ENCODE measurements around the gene BCOR. TPM values are rescaled to one million over a fixed set of nuclear protein-coding genes. Genes with fewer than 3 reads are reported as not detected.

BCOR gene
- total RNA-seq, 1 experiment from 2014 or later, result 50.6 TPM

- DNase-seq (ENCODE audit: low read depth), result no peak
Measured at GRCh38 chrX:40086569-40087335, 11.0 kb downstream of the BCOR start.

- DNase-seq (ENCODE audit: low read depth), result peak; percentile 55
Measured at GRCh38 chrX:40085714-40086113, 12.0 kb downstream of the BCOR start.

GRCh38 chrX:40085102-40085551 lies 12.6 kb downstream of the BCOR start:
- peak; percentile 77 for DNase-seq (ENCODE audit: low read depth)

- DNase-seq (ENCODE audit: low read depth), result no peak
Measured at GRCh38 chrX:40084471-40085101, 13.2 kb downstream of the BCOR start.

- DNase-seq (ENCODE audit: low read depth), result no peak
Measured at GRCh38 chrX:40083979-40084359, 13.8 kb downstream of the BCOR start.

GRCh38 chrX:40083120-40083978 lies 14.4 kb downstream of the BCOR start:
- DNase-seq (ENCODE audit: low read depth), result no peak

- DNase-seq (ENCODE audit: low read depth), result no peak
Measured at GRCh38 chrX:40082447-40083119, 15.2 kb downstream of the BCOR start.

GRCh38 chrX:40081679-40082068 lies 16.1 kb downstream of the BCOR start:
- DNase-seq (ENCODE audit: low read depth), result no peak

- DNase-seq (ENCODE audit: low read depth), result no peak
Measured at GRCh38 chrX:40080894-40081678, 16.7 kb downstream of the BCOR start.

GRCh38 chrX:40079572-40079971 lies 18.2 kb downstream of the BCOR start:
- DNase-seq (ENCODE audit: low read depth), result no peak

GRCh38 chrX:40078489-40079227 lies 19.1 kb downstream of the BCOR start:
- no peak for DNase-seq (ENCODE audit: low read depth)

GRCh38 chrX:40077906-40078305 lies 19.9 kb downstream of the BCOR start:
- DNase-seq (ENCODE audit: low read depth), result no peak

GRCh38 chrX:40076750-40077575 lies 20.8 kb downstream of the BCOR start:
- DNase-seq (ENCODE audit: low read depth), result no peak

GRCh38 chrX:40074959-40075332 lies 22.8 kb downstream of the BCOR start:
- DNase-seq (ENCODE audit: low read depth), result no peak

- no peak for DNase-seq (ENCODE audit: low read depth)
Measured at GRCh38 chrX:40074080-40074958, 23.4 kb downstream of the BCOR start.

- DNase-seq (ENCODE audit: low read depth), result no peak
Measured at GRCh38 chrX:40073439-40074054, 24.2 kb downstream of the BCOR start.

- DNase-seq (ENCODE audit: low read depth), result no peak
Measured at GRCh38 chrX:40072246-40072645, 25.5 kb downstream of the BCOR start.

- peak; percentile 58 for DNase-seq (ENCODE audit: low read depth)
Measured at GRCh38 chrX:40068048-40068447, 29.7 kb downstream of the BCOR start.

Measured in M059J (cell line).